Activated naive CD4-positive, alpha-beta T cell treated with anti-CD3 and anti-CD28 coated beads, Interleukin-2, amount 50 U/mL, for 72 hours (primary cell): ENCODE data around the gene FBXW12. TPM values are rescaled to one million over a fixed set of nuclear protein-coding genes. Genes with fewer than 3 reads are reported as not detected.
A peak's percentile ranks its signal among the peaks of the same experiment; 100 is the strongest.

Experiments used
- ATAC-seq, 2 donors: fragments of 150-1000 bp; cut with Tn5 transposase; 2 replicates each; pipeline ENCODE4 v1.10.0; 2021; ENCODE audit warnings: mild to moderate bottlenecking in 2 of 2, moderate library complexity in 2 of 2
- DNase-seq, 2 donors: peaks; one replicate each; pipeline ENCODE4 v3.0.0; 2021 to 2022; ENCODE audit warnings: low spot score in 2 of 2
- H3K27ac Mint-ChIP-seq, 2 donors: one replicate each; pipeline ENCODE4 v1.8.0; 2022; ENCODE audit warnings: mild to moderate bottlenecking in 2 of 2, mixed read lengths in 2 of 2
- H3K36me3 Mint-ChIP-seq, 2 donors: one replicate each; pipeline ENCODE4 v1.8.0; 2022; ENCODE audit warnings: mixed read lengths in 2 of 2
- H3K9me3 Mint-ChIP-seq, 2 donors: one replicate each; pipeline ENCODE4 v1.8.0; 2022; ENCODE audit warnings: mixed read lengths in 2 of 2
- total RNA-seq, 2 donors: library from RNA; stranded (reverse); gene quantifications; one replicate each; pipeline ENCODE4 v1.2.3, GENCODE V29; 2022

FBXW12 gene
- total RNA-seq, 2 donors from 2014 or later = not detected

DNA sequence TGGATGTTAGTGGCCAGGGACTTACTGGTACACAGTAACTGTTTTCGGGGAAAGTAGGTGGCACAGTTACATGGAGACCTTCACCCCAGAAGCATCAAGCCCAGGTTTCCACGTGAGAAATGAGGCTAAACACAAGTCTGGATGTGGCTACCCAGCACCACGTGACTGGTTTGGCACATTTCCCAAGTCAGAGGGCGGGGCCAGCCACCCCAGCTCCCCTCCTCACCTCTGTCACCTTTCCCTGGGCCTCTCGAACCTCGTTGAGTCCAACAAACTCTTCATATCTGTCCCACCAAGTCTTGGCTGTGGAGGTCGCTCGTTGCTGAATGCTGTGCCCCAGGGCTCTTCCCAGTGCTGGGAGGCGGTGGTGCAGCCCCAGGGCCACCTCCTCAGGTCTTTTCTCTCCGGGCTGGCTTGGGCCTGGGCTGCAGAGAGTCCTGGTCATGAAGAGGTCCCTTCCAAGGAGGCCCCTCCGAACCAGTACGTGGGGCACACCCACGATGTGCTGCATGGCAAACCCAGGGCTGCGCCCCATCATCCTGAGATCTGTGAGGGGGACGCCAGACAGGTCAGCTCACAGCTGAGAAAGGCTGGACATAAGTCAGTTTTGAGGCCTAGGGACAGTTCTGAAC is 62.7 kb downstream of the FBXW12 start:
- Mint-ChIP-seq H3K9me3 (no peaks in the 10 kb centered on the region), H3K36me3 (peaks cover 2% of the 10 kb centered on the region in 2 donors), H3K27ac (peak overlapping the region in 1 of 2 donors; percentile 30)
- DNase-seq (no peak), ATAC-seq (no peak)

DNA sequence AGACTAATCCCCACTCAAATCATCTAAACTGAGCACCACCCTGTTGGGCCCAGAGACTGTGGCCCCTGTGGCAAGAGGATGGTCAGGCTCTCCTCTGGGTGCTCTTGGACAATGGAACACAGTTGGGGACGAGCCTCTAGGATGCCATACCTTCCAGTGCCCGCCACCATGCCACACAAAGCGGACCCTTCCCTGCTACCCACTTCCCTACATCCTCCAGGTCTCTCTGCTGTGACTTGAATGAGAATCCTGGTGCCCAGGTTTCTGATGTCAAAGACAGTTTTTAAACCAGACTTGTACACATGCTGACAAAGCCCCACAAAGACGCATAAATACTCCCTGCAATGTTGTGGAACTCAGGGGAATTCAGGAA is 63.2 kb downstream of the FBXW12 start:
- ATAC-seq (no peak), DNase-seq (no peak)
- H3K36me3 Mint-ChIP-seq = peaks cover 6 to 7% of the 10 kb centered on the region in 2 donors
- no peak overlapping the region for H3K27ac Mint-ChIP-seq
- H3K9me3 Mint-ChIP-seq = no peaks in the 10 kb centered on the region

GRCh38 chr3:48435774-48436476 is 63.9 kb downstream of the FBXW12 start:
- Mint-ChIP-seq H3K36me3 (peaks cover 11 to 14% of the 10 kb centered on the region in 2 donors), H3K9me3 (no peaks in the 10 kb centered on the region), H3K27ac (no peak overlapping the region)
- ATAC-seq (peak; percentile 23 to 45), DNase-seq (peak; percentile 82 to 87)

DNA sequence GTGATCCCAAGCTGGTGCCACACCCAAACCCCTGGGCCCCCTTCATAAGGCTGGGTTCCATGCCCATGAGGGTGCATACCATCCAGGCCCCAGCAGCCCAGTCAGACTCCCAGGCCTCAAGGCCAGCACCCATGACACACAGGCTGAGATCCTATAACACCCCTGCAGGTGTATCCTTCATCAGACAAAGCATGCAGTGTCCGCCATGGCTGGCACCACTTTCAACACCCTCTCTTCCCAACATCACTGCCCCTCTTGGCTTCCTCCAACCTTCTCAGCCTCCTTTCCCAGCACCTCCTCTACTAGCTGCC is 64.4 kb downstream of the FBXW12 start:
- ATAC-seq = no peak
- Mint-ChIP-seq H3K27ac (no peak overlapping the region), H3K9me3 (no peaks in the 10 kb centered on the region), H3K36me3 (peaks cover 14% of the 10 kb centered on the region in 2 donors)
- DNase-seq = no peak

GRCh38 chr3:48436855-48437254 is 64.8 kb downstream of the FBXW12 start:
- Mint-ChIP-seq H3K36me3 (peaks cover 14 to 17% of the 10 kb centered on the region in 2 donors), H3K27ac (no peak overlapping the region)
- ATAC-seq = no peak

GRCh38 chr3:48437812-48438211 is 65.8 kb downstream of the FBXW12 start:
- Mint-ChIP-seq H3K9me3 (no peaks in the 10 kb centered on the region), H3K36me3 (peaks cover 14 to 17% of the 10 kb centered on the region in 2 donors), H3K27ac (no peak overlapping the region)
- no peak for ATAC-seq
- no peak for DNase-seq

More at GRCh38 chr3:48436855-48437254, 64.8 kb downstream of the FBXW12 start:
- DNase-seq = no peak
- H3K9me3 Mint-ChIP-seq = no peaks in the 10 kb centered on the region

GRCh38 chr3:48439820-48440589 is 68.0 kb downstream of the FBXW12 start, which contains the start of the genes CCDC51 and TMA7:
TSS of gene CCDC51 (minus strand) at chr3:48440119. CDS start at chr3:48435128, 4,991 bp downstream.
TSS of gene TMA7 (plus strand) at chr3:48440257. CDS start at chr3:48440297, 40 bp downstream.
- Mint-ChIP-seq H3K9me3 (no peaks in the 10 kb centered on the region), H3K36me3 (peaks cover 14 to 17% of the 10 kb centered on the region in 2 donors), H3K27ac (peak within 1 kb of the TSS in 1 of 2 donors; percentile 96)
- ATAC-seq = peak; percentile 98
- peak; percentile 96 to 98 for DNase-seq

GRCh38 chr3:48440590-48440958 is 68.6 kb downstream of the FBXW12 start:
- ATAC-seq (no peak), DNase-seq (no peak)
- peak overlapping the region in 1 of 2 donors; percentile 96 for H3K27ac Mint-ChIP-seq
- H3K36me3 Mint-ChIP-seq = peaks cover 14 to 17% of the 10 kb centered on the region in 2 donors
- no peaks in the 10 kb centered on the region for H3K9me3 Mint-ChIP-seq

DNA sequence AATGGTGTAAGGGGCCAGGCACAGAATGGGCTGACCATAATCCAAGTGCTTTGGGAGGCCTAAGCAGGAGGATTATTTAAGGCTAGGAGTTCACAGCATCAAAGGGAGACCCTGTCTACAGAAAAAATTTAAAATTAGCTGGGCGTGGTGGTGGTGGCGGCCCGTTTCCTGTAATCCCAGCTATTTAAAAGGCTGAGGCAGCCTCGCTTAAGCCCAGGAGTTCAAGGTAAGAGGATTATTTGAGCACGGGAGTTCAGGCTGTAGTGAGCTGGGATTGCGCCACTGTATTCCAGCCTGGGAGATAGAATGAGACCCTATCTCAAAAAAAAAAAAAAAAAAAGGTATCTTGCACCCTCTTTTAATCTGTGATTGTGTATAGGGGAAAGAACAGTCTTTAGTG is 69.9 kb downstream of the FBXW12 start:
- H3K36me3 Mint-ChIP-seq = peaks cover 20 to 23% of the 10 kb centered on the region in 2 donors
- peak overlapping the region in 1 of 2 donors; percentile 96 for H3K27ac Mint-ChIP-seq
- ATAC-seq = no peak
- no peak for DNase-seq
- H3K9me3 Mint-ChIP-seq = no peaks in the 10 kb centered on the region

Other genes starting within 250 kb of the FBXW12 start
- gene CDC25A, start 183.8 kb upstream of the FBXW12 start, total RNA-seq = 10 to 100 TPM; 29.0 to 37.6 TPM
- not detected for gene CAMP, start 148.7 kb upstream of the FBXW12 start, total RNA-seq
- gene ZNF589, start 131.1 kb upstream of the FBXW12 start, total RNA-seq = 10 to 100 TPM; 24.2 to 58.3 TPM
- gene NME6, start 70.9 kb upstream of the FBXW12 start, total RNA-seq = 10 to 100 TPM; 23.2 to 25.5 TPM
- not detected for gene SPINK8, start 38.6 kb upstream of the FBXW12 start, total RNA-seq
- 1 to 10 TPM; 3.0 to 7.3 TPM for gene PLXNB1, start 57.9 kb downstream of the FBXW12 start, total RNA-seq
- gene CCDC51, start 67.9 kb downstream of the FBXW12 start, total RNA-seq = 10 to 100 TPM; 21.7 to 27.1 TPM
- 100 to 1,000 TPM; 168 to 307 TPM for gene TMA7, start 68.0 kb downstream of the FBXW12 start, total RNA-seq
- 10 to 100 TPM; 10.1 to 15.9 TPM for gene ATRIP, start 74.5 kb downstream of the FBXW12 start, total RNA-seq
- 10 to 100 TPM; 64.0 to 75.3 TPM for gene SHISA5, start 132.0 kb downstream of the FBXW12 start, total RNA-seq
- 100 to 1,000 TPM in 1 of 2 donors, 1 to 10 TPM in 1; 6.3 to 139 TPM for gene PFKFB4, start 184.6 kb downstream of the FBXW12 start, total RNA-seq
- gene UCN2, start 191.6 kb downstream of the FBXW12 start, total RNA-seq = under 1 TPM in 1 of 2 donors, not detected in 1; 0.21 TPM
- gene COL7A1, start 223.1 kb downstream of the FBXW12 start, total RNA-seq = 1 to 10 TPM; 3.2 to 5.5 TPM
- 100 to 1,000 TPM; 257 to 269 TPM for gene UQCRC1, start 237.4 kb downstream of the FBXW12 start, total RNA-seq
- under 1 TPM in 1 of 2 donors, not detected in 1; 0.36 TPM for gene TMEM89, start 249.6 kb downstream of the FBXW12 start, total RNA-seq